ENCODE results near the gene MRS2. TPM values are rescaled to one million over a fixed set of nuclear protein-coding genes. Genes with fewer than 3 reads are reported as not detected.
A peak's percentile ranks its signal among the peaks of the same experiment; 100 is the strongest.

Gene MRS2
- total RNA-seq, 1 donor from 2014 or later, result 21.3 TPM

- ATAC-seq, result no peak
- no peak for DNase-seq
Measured at GRCh38 chr6:24385536-24386269, 17.0 kb upstream of the MRS2 start.

GRCh38 chr6:24387818-24388217 lies 14.9 kb upstream of the MRS2 start:
- intact Hi-C loops (cut with DNase I), result no loop called here
- Histone ChIP-seq H3K36me3 (no peaks in the 10 kb centered on the region), H3K27ac (no peak overlapping the region), H3K27me3 (no peaks in the 10 kb centered on the region), H3K9me3 (no peaks in the 10 kb centered on the region), H3K4me3 (no peak overlapping the region), H3K4me1 (no peaks in the 10 kb centered on the region)
- ATAC-seq (no peak), DNase-seq (no peak)
- TF ChIP-seq CTCF (IDR thresholded peaks at IDR 0.05), result no peak

More at GRCh38 chr6:24385536-24386269, 17.0 kb upstream of the MRS2 start:
- Histone ChIP-seq H3K27me3 (no peaks in the 10 kb centered on the region), H3K36me3 (no peaks in the 10 kb centered on the region), H3K4me1 (no peaks in the 10 kb centered on the region), H3K27ac (no peak overlapping the region), H3K9me3 (no peaks in the 10 kb centered on the region), H3K4me3 (no peak overlapping the region)
- TF ChIP-seq CTCF (IDR thresholded peaks at IDR 0.05), result no peak
- intact Hi-C loops (cut with DNase I), result no loop called here

- intact Hi-C loops (cut with DNase I), result no loop called here
- no peak for DNase-seq
- ATAC-seq, result no peak
Measured at GRCh38 chr6:24391208-24391607, 11.5 kb upstream of the MRS2 start.

GRCh38 chr6:24391756-24392405 lies 10.9 kb upstream of the MRS2 start:
- no peak for TF ChIP-seq CTCF (IDR thresholded peaks at IDR 0.05)
- H3K4me1 ChIP-seq, result no peaks in the 10 kb centered on the region
- DNase-seq (no peak), ATAC-seq (no peak)
- H3K27me3 ChIP-seq, result peaks cover 8% of the 10 kb centered on the region
- H3K27ac ChIP-seq, result no peak overlapping the region
- intact Hi-C loops (cut with DNase I), result no loop called here
- H3K9me3 ChIP-seq, result no peaks in the 10 kb centered on the region
- H3K36me3 ChIP-seq, result no peaks in the 10 kb centered on the region
- no peak overlapping the region for H3K4me3 ChIP-seq

More at GRCh38 chr6:24391208-24391607, 11.5 kb upstream of the MRS2 start:
- Histone ChIP-seq H3K27me3 (peaks cover 2% of the 10 kb centered on the region), H3K9me3 (no peaks in the 10 kb centered on the region), H3K4me1 (no peaks in the 10 kb centered on the region), H3K27ac (no peak overlapping the region), H3K4me3 (no peak overlapping the region), H3K36me3 (no peaks in the 10 kb centered on the region)
- TF ChIP-seq CTCF (IDR thresholded peaks at IDR 0.05), result no peak

GRCh38 chr6:24394061-24394779 lies 8.5 kb upstream of the MRS2 start:
- ATAC-seq, result peak; percentile 56
- Histone ChIP-seq H3K4me1 (no peaks in the 10 kb centered on the region), H3K36me3 (no peaks in the 10 kb centered on the region), H3K27ac (peak overlapping the region; percentile 11), H3K27me3 (peaks cover 8% of the 10 kb centered on the region), H3K4me3 (no peak overlapping the region), H3K9me3 (no peaks in the 10 kb centered on the region)
- intact Hi-C loops (cut with DNase I), result no loop called here
- no peak for TF ChIP-seq CTCF (IDR thresholded peaks at IDR 0.05)
- no peak for DNase-seq
